GM21619 (cell line): ENCODE data around the gene ADAM10.
"Not testable (repeated sequence)": the region's sequence is repeated elsewhere in the genome, so short reads cannot be mapped to it uniquely, and the experiment has no call there.

Experiments
- ATAC-seq: cut with Tn5 transposase; IDR thresholded peaks from one replicate; pipeline ENCODE4 v1.9.1; 2021; ENCODE audit not compliant: unreplicated experiment

The ADAM10 gene

GRCh38 chr15:58677426-58677825 is 72.1 kb downstream of the ADAM10 start:
- ATAC-seq = no peak

- ATAC-seq = no peak
Observed at GRCh38 chr15:58676766-58677165, 72.7 kb downstream of the ADAM10 start.

GRCh38 chr15:58671186-58671585 is 78.3 kb downstream of the ADAM10 start:
- no peak for ATAC-seq

DNA sequence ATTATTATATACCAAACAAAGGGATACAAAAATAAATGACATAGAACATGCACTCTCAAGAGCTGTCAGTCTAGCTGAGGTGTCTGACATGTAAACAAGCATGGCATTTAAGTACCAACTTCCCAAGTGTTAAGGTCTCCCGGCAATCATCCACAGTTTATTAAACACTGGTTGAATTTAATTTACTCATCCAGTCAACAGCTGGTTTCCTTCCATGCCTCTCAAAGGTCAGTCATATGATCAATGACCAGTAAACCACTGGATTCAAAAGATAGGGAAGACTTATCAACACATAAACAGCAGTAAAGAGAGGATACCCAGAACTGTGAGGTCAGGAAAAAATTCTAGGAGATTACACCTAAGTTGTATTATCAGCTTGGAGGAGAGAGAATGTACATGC is 80.4 kb downstream of the ADAM10 start:
- ATAC-seq = no peak

GRCh38 chr15:58666957-58667356 is 82.5 kb downstream of the ADAM10 start:
- ATAC-seq = no peak

DNA sequence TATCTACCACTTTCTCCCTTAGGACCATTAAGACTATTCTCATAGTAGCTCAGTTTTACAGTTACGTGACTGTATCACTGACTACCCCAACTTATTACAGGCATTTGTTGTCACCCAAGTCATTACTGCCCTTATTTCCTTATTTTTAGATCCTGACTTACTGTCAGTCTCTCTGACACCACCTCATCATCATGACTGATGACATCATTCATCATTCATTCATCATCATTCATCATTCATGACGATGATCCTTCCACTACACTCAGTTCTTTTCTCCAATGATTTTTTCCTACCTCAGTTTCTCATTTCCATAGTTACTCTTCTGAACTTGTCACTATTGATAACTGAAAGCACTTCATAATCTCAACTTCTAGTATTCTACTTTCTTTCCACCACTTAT is 83.8 kb downstream of the ADAM10 start:
- ATAC-seq = no peak

GRCh38 chr15:58650102-58650501 is 99.4 kb downstream of the ADAM10 start:
- no peak for ATAC-seq

DNA sequence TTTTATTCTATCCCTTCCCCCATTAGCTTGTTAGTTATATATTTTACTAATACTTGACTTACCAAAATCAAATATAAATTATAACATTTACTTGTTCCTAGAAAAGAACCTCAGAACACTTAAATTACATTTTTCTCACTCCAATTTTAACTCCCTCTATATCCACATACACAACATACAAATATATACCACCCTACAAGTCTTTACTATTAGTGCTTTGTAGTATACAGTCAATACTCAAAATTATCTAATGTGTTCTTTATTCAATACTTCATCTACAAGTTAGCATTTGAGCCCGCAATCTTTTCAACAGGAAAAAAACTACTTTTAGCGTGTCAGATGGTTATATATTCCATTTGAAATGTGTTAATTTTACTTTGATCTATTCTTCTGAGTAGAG is 100.3 kb downstream of the ADAM10 start:
- no peak for ATAC-seq

GRCh38 chr15:58643996-58644395 is 105.5 kb downstream of the ADAM10 start:
- no peak for ATAC-seq

DNA sequence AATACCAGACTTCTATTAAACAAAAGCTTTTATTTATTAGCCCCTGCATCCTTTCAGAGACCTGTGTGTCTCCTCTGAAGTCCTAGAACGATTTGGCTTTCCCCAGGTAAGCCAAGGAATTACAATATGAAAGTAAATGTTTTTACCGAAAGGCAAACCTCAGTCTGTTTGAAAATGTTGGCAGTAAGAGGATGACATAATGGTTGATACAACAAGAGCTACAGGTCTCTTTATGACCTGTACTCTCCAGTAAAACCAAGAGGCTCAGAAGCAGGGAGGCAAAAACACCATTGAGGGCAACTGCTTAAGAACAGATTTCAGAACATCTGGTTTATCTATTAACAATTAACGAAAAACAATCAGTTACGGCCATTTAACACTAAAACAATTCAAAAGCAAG is 107.8 kb downstream of the ADAM10 start:
- ATAC-seq = no peak

DNA sequence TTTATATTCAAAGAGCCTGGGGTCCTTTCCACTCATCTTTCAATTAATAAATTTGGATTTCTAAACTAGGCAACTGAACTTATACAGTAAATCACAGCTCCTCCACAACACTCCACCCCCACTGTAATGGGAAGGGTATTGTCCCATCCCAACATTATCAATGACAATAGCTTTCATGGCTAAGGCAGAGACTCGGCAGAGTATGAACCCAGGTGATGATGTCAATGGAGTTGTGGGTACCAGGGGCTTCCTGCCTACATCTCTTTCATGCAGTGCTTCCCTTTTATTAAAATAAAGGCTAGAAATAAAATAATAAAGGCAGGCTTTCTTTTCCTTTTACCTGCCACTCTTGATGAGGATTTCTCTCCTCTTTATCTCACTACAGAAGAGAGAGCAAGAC is 109.5 kb downstream of the ADAM10 start:
- ATAC-seq = no peak

GRCh38 chr15:58639002-58639756 is 110.3 kb downstream of the ADAM10 start:
- no peak for ATAC-seq

DNA sequence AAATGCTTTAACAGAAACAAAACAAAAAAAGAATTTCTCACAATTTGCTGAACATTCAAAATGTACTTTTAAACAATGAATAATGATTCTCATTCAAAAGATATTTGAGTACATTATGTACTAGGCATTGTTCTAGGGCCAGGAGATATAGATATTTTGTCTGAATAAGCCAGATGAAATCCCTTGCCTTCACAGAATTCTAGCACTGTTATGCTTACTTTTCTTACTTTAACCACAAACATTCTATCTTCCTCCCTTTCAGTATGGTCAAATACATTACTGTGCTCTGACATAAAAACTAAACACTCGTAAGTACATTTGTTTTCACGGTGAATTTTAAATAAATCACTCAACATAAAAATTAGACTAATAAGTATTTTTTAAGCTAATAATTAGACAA is 116.7 kb downstream of the ADAM10 start:
- no peak for ATAC-seq

DNA sequence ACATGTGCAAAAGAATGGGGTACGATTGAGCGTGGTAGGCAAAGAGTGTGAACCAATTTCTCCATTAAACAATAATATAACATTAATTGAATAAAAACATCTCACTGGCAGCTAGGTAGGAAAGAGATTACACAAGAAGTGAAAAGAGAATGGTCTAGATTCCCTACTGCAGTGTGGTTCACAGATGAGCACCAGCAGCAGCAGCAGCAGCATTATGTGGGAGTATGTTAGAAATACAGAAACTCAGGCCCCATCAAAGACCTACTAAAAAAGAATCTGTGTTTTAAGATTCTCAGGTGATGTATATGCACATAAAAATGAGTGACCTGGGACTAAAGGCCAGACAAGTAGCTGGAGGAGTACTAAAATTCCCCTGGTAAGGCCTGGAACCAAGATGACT is 118.2 kb downstream of the ADAM10 start:
- ATAC-seq = no peak

- no peak for ATAC-seq
Observed at GRCh38 chr15:58629625-58630024, 119.9 kb downstream of the ADAM10 start.

DNA sequence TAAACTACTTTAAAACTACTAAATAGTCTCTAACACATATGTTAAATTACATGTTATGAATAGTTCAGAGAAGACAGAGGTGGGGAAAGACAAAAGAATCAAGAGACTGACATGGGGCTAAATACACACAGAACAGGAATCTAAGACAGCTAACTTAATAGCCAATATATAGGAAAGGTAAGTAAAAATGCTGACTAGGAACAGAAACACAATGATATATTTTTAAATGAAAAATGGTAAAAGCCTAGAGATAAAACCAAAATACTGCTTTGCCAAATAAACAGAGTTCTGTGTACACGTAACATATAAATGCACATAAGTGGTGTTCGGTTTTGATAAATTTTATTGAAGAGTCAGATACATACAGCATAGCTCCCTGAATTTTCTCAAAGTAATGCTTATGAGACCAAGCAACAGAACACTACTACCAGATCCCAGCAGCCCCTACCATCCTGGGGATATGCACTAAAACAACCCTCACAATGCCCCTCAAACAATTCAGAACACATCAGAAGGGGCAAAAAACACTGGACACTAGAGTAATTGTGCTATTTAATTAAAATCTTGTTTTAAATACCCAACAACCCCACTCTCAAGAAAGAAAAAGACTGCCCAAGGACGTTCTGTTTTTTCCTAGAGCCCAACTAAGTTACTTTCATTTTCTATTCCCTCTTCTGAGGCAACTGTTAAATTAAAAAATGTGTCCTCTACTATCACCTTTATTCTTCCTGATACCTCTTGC is 121.1 kb downstream of the ADAM10 start:
- ATAC-seq = no peak

GRCh38 chr15:58627701-58628100 is 121.8 kb downstream of the ADAM10 start:
- no peak for ATAC-seq

GRCh38 chr15:58627046-58627445 is 122.5 kb downstream of the ADAM10 start:
- no peak for ATAC-seq

DNA sequence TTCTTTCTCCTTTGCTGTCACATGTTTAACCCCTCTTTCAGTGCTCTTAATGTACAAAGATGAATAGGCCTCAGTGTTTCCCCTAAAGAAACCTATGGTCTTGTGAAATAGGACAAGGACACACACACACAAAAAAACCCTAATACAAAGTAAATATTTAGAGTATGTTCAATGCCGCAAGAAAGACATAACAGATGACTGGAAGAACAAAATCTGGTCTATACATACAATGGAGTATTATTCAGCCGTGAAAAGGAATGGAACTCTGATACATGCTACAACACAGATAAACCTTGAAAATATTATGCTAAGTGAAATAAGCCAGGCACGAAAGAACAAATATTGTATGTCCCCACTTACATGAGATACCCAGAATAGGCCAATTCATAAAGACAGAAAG is 123.1 kb downstream of the ADAM10 start:
- no peak for ATAC-seq

- no peak for ATAC-seq
Observed at GRCh38 chr15:58622877-58623276, 126.6 kb downstream of the ADAM10 start.

GRCh38 chr15:58620268-58620667 is 129.2 kb downstream of the ADAM10 start:
- not testable (repeated sequence) for ATAC-seq

DNA sequence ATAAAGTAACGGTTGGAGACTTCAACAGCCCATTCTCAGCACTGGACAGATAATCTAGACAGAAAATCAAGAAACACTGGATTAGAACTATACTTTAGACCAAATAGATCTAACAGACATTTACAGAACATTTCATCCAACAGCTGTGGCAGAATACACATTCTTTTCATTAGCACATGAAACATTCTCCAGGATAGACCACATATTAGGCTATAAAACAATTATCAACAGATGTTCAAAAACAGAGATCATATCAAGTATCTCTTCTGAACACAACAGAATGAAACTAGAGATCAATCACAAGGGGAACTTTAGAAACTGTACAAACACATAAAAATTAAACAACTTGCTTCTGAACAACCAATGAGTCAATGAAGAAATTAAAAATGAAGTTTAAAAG is 133.3 kb downstream of the ADAM10 start:
- ATAC-seq = no peak
